GM23338 (cell line): Measurements from ENCODE around the gene TMEM132A. TPM values are rescaled to one million over a fixed set of nuclear protein-coding genes. Genes with fewer than 3 reads are reported as not detected.
A peak's percentile ranks its signal among the peaks of the same experiment; 100 is the strongest.

Experiments
- ATAC-seq: fragments of 200-7000 bp; cut with Tn5 transposase; 3 replicates; pipeline ENCODE4 v1.9.1; 2020
- DNase-seq: peaks from one replicate; pipeline ENCODE4 v3.0.0-alpha.2; 2015; ENCODE audit warnings: low spot score
- H2AFZ ChIP-seq: fragments of 200-600 bp; sonication (generic); 2 replicates; pipeline ENCODE4 v1.8.0; 2016; ENCODE audit warnings: antibody characterized with exemption, mild to moderate bottlenecking, moderate library complexity
- H3F3A ChIP-seq: fragments of 200-600 bp; sonication (generic); replicated peaks from 2 replicates; pipeline ENCODE4 v1.8.0; 2017; ENCODE audit warnings: antibody characterized with exemption, mixed run types, low read depth
- H3K27ac ChIP-seq: fragments of 200-600 bp; sonication (generic); 2 replicates; pipeline ENCODE4 v1.6.1; 2016; ENCODE audit warnings: low read depth
- H3K27me3 ChIP-seq: fragments of 200-600 bp; sonication (generic); 2 replicates; pipeline ENCODE4 v1.8.0; 2016; ENCODE audit warnings: mild to moderate bottlenecking, mixed run types, moderate library complexity; ENCODE audit not compliant: insufficient read depth
- H3K36me3 ChIP-seq: fragments of 200-600 bp; sonication (generic); 2 replicates; pipeline ENCODE4 v1.8.0; 2016; ENCODE audit warnings: mild to moderate bottlenecking; ENCODE audit not compliant: insufficient read depth
- H3K4me1 ChIP-seq: fragments of 200-600 bp; sonication (generic); 2 replicates; pipeline ENCODE4 v1.8.0; 2016; ENCODE audit warnings: mild to moderate bottlenecking, moderate library complexity; ENCODE audit not compliant: insufficient read depth
- H3K4me2 ChIP-seq: fragments of 200-600 bp; sonication (generic); 2 replicates; pipeline ENCODE4 v1.7.1; 2017; ENCODE audit warnings: mixed run types
- H3K4me3 ChIP-seq: fragments of 200-600 bp; sonication (generic); 2 replicates; pipeline ENCODE4 v1.6.1; 2016; ENCODE audit warnings: mixed run types
- H3K79me2 ChIP-seq: fragments of 200-600 bp; sonication (generic); replicated peaks from 2 replicates; pipeline ENCODE4 v1.8.0; 2017; ENCODE audit warnings: mild to moderate bottlenecking; ENCODE audit not compliant: insufficient read depth
- H3K9me2 ChIP-seq: fragments of 200-600 bp; sonication (generic); 2 replicates; pipeline ENCODE4 v1.8.0; 2017; ENCODE audit not compliant: insufficient read depth
- H4K20me1 ChIP-seq: fragments of 200-600 bp; sonication (generic); replicated peaks from 2 replicates; pipeline ENCODE4 v1.8.0; 2017; ENCODE audit warnings: mild to moderate bottlenecking; ENCODE audit not compliant: insufficient read depth
- H3K27ac Mint-ChIP-seq: 2 replicates; pipeline ENCODE4 v1.8.0; 2020; ENCODE audit warnings: inconsistent platforms, mild to moderate bottlenecking, moderate library complexity, mixed read lengths
- H3K27me3 Mint-ChIP-seq: 3 replicates; pipeline ENCODE4 v1.8.0; 2022; ENCODE audit warnings: low read depth, mild to moderate bottlenecking, moderate library complexity, mixed read lengths, inconsistent platforms; ENCODE audit not compliant: insufficient read depth, poor library complexity
- H3K36me3 Mint-ChIP-seq: 3 replicates; pipeline ENCODE4 v1.8.0; 2021; ENCODE audit warnings: low read depth, mild to moderate bottlenecking, inconsistent platforms, moderate library complexity, mixed read lengths
- H3K4me1 Mint-ChIP-seq: 3 replicates; pipeline ENCODE4 v1.8.0; 2020; ENCODE audit warnings: mild to moderate bottlenecking, inconsistent platforms, mixed read lengths
- H3K4me3 Mint-ChIP-seq: 3 replicates; pipeline ENCODE4 v1.8.0; 2021; ENCODE audit warnings: moderate library complexity, mild to moderate bottlenecking, inconsistent platforms, mixed read lengths
- H3K9me3 Mint-ChIP-seq: 3 replicates; pipeline ENCODE4 v1.8.0; 2020; ENCODE audit warnings: moderate library complexity, mild to moderate bottlenecking, inconsistent platforms, mixed read lengths
- CREB1 ChIP-seq: fragments of 250-450 bp; sonication (Bioruptor Pico); IDR thresholded peaks from 2 replicates; pipeline ENCODE4 v1.5.0; 2020; ENCODE audit warnings: low read depth, mild to moderate bottlenecking, moderate library complexity
- JUNB ChIP-seq: IDR thresholded peaks from one replicate; pipeline ENCODE4 v1.6.1; 2016; ENCODE audit warnings: antibody characterized with exemption; ENCODE audit not compliant: unreplicated experiment
- POLR2AphosphoS5 ChIP-seq: IDR thresholded peaks from 2 replicates; pipeline ENCODE4 v1.6.1; 2016; ENCODE audit warnings: antibody characterized with exemption, low read depth
- ZNF114 ChIP-seq: fragments of 250-450 bp; sonication (Bioruptor Pico); IDR thresholded peaks from 2 replicates; pipeline ENCODE4 v1.5.0; 2020; ENCODE audit warnings: mild to moderate bottlenecking, moderate library complexity
- ZNF331 ChIP-seq: fragments of 250-450 bp; sonication (Bioruptor Pico); IDR thresholded peaks from 2 replicates; pipeline ENCODE4 v1.5.0; 2020; ENCODE audit warnings: low read depth, mild to moderate bottlenecking, moderate library complexity
- polyA plus RNA-seq: library from polyadenylated mRNA; unstranded; fragments of >200 nt; fragmentation: Nextera tagmentation; extraction: Ambion mirVana; gene quantifications from 2 replicates; pipeline ENCODE4 v1.2.1, GENCODE V29; 2016
- total RNA-seq: library from RNA; depleted of rRNA; stranded (reverse); fragments of >200 nt; shearing (Covaris generic); gene quantifications from 2 replicates; pipeline ENCODE4 v1.2.3, GENCODE V29; 2014
- TF ChIP-seq, protein P1 (sequence below): IDR thresholded peaks from 2 replicates; pipeline ENCODE4 v1.6.1; 2016; ENCODE audit warnings: antibody characterized with exemption
- TF ChIP-seq, protein P2 (sequence below): IDR thresholded peaks from one replicate; pipeline ENCODE4 v1.6.1; 2018; ENCODE audit warnings: antibody characterized with exemption; ENCODE audit not compliant: unreplicated experiment
- TF ChIP-seq, protein P3 (sequence below): fragments of 250-450 bp; sonication (Bioruptor Pico); IDR thresholded peaks from 2 replicates; pipeline ENCODE4 v1.5.0; 2020; ENCODE audit warnings: mild to moderate bottlenecking, moderate library complexity

Gene TMEM132A
- total and polyA plus RNA-seq, 2 experiments from 2014 or later, result 36.2 to 96.6 TPM

DNA sequence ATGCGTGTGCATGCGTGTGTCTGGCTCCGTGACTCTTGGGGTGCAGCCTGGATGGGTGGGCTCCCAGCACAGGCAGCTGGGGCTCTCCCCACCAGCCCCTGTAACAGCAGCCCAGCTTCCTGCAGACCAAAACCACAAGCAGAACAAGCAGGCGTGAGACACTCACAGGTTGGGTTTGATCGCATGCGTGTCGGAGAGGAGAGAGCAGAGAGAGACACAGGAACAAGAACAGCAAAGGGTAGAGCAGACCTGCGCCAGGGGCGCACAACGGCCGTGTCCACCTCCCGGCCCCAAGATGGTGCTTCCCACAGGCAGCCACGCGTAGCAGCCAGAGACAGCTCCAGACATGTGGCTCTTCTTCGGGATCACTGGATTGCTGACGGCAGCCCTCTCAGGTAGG is 47.3 kb downstream of the TMEM132A start, which contains the start of gene CD6:
CD6 (plus strand) TSS at position 161 of the 400 bp plus-strand sequence; CDS start at position 347, 186 bp downstream.
- no peak for ATAC-seq
- Histone ChIP-seq H3K9me2 (peaks cover 5% of the 10 kb centered on the region; the same call in 1 of the 2 replicates), H2AFZ (peak within 1 kb of the TSS; percentile 59), H3K79me2 (no peaks in the 10 kb centered on the region), H4K20me1 (no peaks in the 10 kb centered on the region), H3K36me3 (no peaks in the 10 kb centered on the region), H3K27me3 (no peaks in the 10 kb centered on the region), H3K4me3 (no peak within 1 kb of the TSS), H3K4me2 (no peak within 1 kb of the TSS), H3K27ac (no peak within 1 kb of the TSS), H3K4me1 (no peaks in the 10 kb centered on the region), H3F3A (no peaks in the 10 kb centered on the region)
- Mint-ChIP-seq H3K27ac (no peak within 1 kb of the TSS), H3K4me3 (no peak within 1 kb of the TSS), H3K9me3 (peaks cover 23% of the 10 kb centered on the region), H3K4me1 (no peaks in the 10 kb centered on the region), H3K27me3 (no peaks in the 10 kb centered on the region), H3K36me3 (peaks cover 4% of the 10 kb centered on the region; the same call in 1 of the 3 replicates)
- DNase-seq, result no peak
- TF ChIP-seq POLR2AphosphoS5 (no peak), ZNF331 (CRISPR knock-in tag) (no peak), ZNF114 (CRISPR knock-in tag) (no peak), CREB1 (no peak), JUNB (no peak)
- TF ChIP-seq, protein P1, sequence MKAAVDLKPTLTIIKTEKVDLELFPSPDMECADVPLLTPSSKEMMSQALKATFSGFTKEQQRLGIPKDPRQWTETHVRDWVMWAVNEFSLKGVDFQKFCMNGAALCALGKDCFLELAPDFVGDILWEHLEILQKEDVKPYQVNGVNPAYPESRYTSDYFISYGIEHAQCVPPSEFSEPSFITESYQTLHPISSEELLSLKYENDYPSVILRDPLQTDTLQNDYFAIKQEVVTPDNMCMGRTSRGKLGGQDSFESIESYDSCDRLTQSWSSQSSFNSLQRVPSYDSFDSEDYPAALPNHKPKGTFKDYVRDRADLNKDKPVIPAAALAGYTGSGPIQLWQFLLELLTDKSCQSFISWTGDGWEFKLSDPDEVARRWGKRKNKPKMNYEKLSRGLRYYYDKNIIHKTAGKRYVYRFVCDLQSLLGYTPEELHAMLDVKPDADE, result no peak
- TF ChIP-seq, protein P2, sequence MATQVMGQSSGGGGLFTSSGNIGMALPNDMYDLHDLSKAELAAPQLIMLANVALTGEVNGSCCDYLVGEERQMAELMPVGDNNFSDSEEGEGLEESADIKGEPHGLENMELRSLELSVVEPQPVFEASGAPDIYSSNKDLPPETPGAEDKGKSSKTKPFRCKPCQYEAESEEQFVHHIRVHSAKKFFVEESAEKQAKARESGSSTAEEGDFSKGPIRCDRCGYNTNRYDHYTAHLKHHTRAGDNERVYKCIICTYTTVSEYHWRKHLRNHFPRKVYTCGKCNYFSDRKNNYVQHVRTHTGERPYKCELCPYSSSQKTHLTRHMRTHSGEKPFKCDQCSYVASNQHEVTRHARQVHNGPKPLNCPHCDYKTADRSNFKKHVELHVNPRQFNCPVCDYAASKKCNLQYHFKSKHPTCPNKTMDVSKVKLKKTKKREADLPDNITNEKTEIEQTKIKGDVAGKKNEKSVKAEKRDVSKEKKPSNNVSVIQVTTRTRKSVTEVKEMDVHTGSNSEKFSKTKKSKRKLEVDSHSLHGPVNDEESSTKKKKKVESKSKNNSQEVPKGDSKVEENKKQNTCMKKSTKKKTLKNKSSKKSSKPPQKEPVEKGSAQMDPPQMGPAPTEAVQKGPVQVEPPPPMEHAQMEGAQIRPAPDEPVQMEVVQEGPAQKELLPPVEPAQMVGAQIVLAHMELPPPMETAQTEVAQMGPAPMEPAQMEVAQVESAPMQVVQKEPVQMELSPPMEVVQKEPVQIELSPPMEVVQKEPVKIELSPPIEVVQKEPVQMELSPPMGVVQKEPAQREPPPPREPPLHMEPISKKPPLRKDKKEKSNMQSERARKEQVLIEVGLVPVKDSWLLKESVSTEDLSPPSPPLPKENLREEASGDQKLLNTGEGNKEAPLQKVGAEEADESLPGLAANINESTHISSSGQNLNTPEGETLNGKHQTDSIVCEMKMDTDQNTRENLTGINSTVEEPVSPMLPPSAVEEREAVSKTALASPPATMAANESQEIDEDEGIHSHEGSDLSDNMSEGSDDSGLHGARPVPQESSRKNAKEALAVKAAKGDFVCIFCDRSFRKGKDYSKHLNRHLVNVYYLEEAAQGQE, result no peak
- TF ChIP-seq, protein P3, sequence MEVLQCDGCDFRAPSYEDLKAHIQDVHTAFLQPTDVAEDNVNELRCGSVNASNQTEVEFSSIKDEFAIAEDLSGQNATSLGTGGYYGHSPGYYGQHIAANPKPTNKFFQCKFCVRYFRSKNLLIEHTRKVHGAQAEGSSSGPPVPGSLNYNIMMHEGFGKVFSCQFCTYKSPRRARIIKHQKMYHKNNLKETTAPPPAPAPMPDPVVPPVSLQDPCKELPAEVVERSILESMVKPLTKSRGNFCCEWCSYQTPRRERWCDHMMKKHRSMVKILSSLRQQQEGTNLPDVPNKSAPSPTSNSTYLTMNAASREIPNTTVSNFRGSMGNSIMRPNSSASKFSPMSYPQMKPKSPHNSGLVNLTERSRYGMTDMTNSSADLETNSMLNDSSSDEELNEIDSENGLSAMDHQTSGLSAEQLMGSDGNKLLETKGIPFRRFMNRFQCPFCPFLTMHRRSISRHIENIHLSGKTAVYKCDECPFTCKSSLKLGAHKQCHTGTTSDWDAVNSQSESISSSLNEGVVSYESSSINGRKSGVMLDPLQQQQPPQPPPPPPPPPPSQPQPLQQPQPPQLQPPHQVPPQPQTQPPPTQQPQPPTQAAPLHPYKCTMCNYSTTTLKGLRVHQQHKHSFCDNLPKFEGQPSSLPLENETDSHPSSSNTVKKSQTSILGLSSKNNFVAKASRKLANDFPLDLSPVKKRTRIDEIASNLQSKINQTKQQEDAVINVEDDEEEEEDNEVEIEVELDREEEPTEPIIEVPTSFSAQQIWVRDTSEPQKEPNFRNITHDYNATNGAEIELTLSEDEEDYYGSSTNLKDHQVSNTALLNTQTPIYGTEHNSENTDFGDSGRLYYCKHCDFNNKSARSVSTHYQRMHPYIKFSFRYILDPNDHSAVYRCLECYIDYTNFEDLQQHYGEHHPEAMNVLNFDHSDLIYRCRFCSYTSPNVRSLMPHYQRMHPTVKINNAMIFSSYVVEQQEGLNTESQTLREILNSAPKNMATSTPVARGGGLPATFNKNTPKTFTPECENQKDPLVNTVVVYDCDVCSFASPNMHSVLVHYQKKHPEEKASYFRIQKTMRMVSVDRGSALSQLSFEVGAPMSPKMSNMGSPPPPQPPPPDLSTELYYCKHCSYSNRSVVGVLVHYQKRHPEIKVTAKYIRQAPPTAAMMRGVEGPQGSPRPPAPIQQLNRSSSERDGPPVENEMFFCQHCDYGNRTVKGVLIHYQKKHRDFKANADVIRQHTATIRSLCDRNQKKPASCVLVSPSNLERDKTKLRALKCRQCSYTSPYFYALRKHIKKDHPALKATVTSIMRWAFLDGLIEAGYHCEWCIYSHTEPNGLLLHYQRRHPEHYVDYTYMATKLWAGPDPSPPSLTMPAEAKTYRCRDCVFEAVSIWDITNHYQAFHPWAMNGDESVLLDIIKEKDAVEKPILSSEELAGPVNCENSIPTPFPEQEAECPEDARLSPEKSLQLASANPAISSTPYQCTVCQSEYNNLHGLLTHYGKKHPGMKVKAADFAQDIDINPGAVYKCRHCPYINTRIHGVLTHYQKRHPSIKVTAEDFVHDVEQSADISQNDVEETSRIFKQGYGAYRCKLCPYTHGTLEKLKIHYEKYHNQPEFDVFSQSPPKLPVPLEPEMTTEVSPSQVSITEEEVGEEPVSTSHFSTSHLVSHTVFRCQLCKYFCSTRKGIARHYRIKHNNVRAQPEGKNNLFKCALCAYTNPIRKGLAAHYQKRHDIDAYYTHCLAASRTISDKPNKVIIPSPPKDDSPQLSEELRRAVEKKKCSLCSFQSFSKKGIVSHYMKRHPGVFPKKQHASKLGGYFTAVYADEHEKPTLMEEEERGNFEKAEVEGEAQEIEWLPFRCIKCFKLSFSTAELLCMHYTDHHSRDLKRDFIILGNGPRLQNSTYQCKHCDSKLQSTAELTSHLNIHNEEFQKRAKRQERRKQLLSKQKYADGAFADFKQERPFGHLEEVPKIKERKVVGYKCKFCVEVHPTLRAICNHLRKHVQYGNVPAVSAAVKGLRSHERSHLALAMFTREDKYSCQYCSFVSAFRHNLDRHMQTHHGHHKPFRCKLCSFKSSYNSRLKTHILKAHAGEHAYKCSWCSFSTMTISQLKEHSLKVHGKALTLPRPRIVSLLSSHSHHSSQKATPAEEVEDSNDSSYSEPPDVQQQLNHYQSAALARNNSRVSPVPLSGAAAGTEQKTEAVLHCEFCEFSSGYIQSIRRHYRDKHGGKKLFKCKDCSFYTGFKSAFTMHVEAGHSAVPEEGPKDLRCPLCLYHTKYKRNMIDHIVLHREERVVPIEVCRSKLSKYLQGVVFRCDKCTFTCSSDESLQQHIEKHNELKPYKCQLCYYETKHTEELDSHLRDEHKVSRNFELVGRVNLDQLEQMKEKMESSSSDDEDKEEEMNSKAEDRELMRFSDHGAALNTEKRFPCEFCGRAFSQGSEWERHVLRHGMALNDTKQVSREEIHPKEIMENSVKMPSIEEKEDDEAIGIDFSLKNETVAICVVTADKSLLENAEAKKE (CRISPR knock-in tag), result no peak
